ENCODE measurements around the gene OR6B1.

OR6B1 gene

GRCh38 chr7:143965280-143965679 lies 34.8 kb upstream of the OR6B1 start:
- no peak for DNase-seq (ENCODE audit: low spot score)
- TF ChIP-seq, protein P1, sequence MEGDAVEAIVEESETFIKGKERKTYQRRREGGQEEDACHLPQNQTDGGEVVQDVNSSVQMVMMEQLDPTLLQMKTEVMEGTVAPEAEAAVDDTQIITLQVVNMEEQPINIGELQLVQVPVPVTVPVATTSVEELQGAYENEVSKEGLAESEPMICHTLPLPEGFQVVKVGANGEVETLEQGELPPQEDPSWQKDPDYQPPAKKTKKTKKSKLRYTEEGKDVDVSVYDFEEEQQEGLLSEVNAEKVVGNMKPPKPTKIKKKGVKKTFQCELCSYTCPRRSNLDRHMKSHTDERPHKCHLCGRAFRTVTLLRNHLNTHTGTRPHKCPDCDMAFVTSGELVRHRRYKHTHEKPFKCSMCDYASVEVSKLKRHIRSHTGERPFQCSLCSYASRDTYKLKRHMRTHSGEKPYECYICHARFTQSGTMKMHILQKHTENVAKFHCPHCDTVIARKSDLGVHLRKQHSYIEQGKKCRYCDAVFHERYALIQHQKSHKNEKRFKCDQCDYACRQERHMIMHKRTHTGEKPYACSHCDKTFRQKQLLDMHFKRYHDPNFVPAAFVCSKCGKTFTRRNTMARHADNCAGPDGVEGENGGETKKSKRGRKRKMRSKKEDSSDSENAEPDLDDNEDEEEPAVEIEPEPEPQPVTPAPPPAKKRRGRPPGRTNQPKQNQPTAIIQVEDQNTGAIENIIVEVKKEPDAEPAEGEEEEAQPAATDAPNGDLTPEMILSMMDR (IDR thresholded peaks at IDR 0.05; ENCODE audit: borderline replicate concordance, control extremely low read depth, extremely low read depth, insufficient read depth, missing control alignments), result no peak
- in situ Hi-C loops (cut with MboI; ENCODE audit: low sequenced_read_pairs, unreplicated experiment), result no loop called here

DNA sequence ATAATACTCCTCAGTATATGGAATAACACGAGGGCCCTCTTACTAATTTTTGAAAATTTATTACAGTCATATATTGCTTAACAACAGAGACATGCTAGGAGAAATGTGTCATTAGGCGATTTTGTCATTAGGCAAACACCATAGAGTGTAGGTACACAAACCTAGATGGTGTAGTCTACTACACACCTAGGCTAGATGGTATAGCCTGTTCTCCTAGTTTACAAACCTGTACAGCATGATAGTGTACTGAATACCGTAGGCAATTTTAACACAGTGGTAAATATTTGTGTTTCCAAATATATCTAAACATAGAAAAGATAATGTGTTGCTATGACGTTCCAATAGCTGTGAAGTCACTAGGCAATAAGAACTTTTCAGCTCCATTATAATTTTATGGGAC lies 32.7 kb upstream of the OR6B1 start:
- TF ChIP-seq, protein P1 (IDR thresholded peaks at IDR 0.05; ENCODE audit: borderline replicate concordance, control extremely low read depth, extremely low read depth, insufficient read depth, missing control alignments), result no peak
- no peak for DNase-seq (ENCODE audit: low spot score)
- in situ Hi-C loops (cut with MboI; ENCODE audit: low sequenced_read_pairs, unreplicated experiment), result no loop called here

DNA sequence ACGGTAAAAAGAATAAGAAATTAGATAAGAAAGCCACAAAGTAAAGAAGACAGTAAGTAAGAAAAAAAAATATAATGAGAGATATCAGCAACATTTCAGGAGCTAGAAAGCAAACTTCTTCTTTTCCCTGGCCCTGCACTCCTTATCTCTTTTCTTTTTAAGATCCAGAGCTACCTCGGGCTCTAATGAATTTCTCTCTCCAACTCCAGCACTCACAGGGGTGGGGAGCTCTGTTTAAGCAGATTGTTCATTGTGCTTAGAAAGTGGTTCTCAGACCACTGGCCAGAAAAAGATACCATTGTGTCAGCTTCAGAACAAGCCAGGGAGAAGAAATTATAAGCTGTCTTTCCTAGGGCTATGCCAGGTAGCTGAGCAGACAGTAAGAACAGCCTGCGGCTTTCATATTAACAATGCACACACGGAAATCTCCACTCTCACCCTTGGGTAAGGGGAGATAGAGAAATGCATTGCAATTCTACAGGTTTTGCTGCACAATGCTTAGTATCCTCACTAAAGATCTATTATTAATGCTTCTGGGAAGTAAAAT lies 26.2 kb upstream of the OR6B1 start:
- TF ChIP-seq, protein P1 (IDR thresholded peaks at IDR 0.05; ENCODE audit: borderline replicate concordance, control extremely low read depth, extremely low read depth, insufficient read depth, missing control alignments), result no peak
- in situ Hi-C loops (cut with MboI; ENCODE audit: low sequenced_read_pairs, unreplicated experiment), result no loop called here
- no peak for DNase-seq (ENCODE audit: low spot score)

GRCh38 chr7:143974459-143974858 lies 25.7 kb upstream of the OR6B1 start:
- in situ Hi-C loops (cut with MboI; ENCODE audit: low sequenced_read_pairs, unreplicated experiment), result no loop called here
- TF ChIP-seq, protein P1 (IDR thresholded peaks at IDR 0.05; ENCODE audit: borderline replicate concordance, control extremely low read depth, extremely low read depth, insufficient read depth, missing control alignments), result no peak
- no peak for DNase-seq (ENCODE audit: low spot score)

GRCh38 chr7:143975617-143976016 lies 24.5 kb upstream of the OR6B1 start:
- in situ Hi-C loops (cut with MboI; ENCODE audit: low sequenced_read_pairs, unreplicated experiment), result no loop called here
- TF ChIP-seq, protein P1 (IDR thresholded peaks at IDR 0.05; ENCODE audit: borderline replicate concordance, control extremely low read depth, extremely low read depth, insufficient read depth, missing control alignments), result no peak
- DNase-seq (ENCODE audit: low spot score), result no peak

DNA sequence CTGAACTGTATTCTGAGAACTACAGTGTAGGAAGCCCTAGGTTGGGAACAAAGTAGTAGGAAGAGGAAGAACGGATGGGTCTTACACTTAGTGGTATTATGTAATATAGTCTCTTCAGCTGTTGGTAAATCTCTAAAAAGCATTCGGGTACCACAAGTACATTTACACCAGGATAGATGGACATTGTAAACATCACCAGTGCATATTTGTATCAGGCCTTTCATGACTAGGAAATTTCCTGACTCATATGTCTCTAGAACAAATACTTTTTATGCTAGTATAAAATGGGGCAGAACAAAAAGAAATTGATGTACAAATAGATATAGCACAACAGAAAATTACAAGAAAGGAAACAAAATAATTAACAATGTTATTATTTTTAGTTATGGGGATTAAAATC lies 21.5 kb upstream of the OR6B1 start:
- DNase-seq (ENCODE audit: low spot score), result no peak

More for the DNA sequence above, 21.5 kb upstream of the OR6B1 start:
- TF ChIP-seq, protein P1 (IDR thresholded peaks at IDR 0.05; ENCODE audit: borderline replicate concordance, control extremely low read depth, extremely low read depth, insufficient read depth, missing control alignments), result no peak
- in situ Hi-C loops (cut with MboI; ENCODE audit: low sequenced_read_pairs, unreplicated experiment), result no loop called here

Measured in GM13976 (cell line).